HG03571 (cell line): Measurements from ENCODE around the gene MAPT.
"Not testable (repeated sequence)": the region's sequence is repeated elsewhere in the genome, so short reads cannot be mapped to it uniquely, and the experiment has no call there.

Experiments
- ATAC-seq: cut with Tn5 transposase; IDR thresholded peaks from one replicate; pipeline ENCODE4 v1.9.1; 2021; ENCODE audit not compliant: unreplicated experiment

Gene MAPT

DNA sequence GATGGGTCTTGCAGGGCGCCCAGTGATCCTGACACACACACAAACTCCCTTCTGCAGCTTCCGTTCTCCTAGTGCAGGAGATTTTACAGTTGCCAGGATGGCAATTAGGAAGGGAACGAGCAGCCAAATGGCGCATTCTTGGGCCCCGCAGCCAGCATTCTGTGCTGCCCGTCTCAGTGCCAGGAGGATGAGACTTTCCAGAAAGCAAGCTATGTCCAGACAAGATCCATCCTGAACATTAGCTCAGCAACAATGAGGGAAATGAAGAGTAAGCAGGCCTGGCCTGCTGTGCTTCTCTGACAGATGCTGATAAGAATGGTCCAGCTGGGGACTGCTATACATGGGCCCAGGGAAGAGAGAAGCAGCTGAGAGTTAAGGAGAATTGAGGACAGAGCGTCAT lies 33.2 kb upstream of the MAPT start:
- no peak for ATAC-seq

DNA sequence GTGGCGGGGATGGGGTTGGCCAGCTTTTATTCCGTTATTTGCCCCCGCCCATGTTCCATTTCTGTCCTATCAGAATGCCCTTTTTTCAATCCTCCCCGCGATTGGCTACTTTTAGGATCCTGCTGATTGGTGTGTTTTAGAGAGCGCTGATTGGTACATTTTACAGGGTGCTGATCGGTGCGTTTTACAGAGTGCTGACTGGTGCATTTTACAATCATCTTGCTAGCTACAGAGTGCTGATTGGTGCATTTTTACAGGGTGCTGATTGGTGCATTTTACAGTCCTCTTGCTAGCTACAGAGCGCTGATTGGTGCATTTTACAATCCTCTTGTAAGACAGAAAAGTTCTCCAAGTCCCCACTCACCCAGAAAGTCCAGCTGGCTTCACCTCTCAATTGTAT lies 32.2 kb upstream of the MAPT start:
- ATAC-seq: not testable (repeated sequence)

DNA sequence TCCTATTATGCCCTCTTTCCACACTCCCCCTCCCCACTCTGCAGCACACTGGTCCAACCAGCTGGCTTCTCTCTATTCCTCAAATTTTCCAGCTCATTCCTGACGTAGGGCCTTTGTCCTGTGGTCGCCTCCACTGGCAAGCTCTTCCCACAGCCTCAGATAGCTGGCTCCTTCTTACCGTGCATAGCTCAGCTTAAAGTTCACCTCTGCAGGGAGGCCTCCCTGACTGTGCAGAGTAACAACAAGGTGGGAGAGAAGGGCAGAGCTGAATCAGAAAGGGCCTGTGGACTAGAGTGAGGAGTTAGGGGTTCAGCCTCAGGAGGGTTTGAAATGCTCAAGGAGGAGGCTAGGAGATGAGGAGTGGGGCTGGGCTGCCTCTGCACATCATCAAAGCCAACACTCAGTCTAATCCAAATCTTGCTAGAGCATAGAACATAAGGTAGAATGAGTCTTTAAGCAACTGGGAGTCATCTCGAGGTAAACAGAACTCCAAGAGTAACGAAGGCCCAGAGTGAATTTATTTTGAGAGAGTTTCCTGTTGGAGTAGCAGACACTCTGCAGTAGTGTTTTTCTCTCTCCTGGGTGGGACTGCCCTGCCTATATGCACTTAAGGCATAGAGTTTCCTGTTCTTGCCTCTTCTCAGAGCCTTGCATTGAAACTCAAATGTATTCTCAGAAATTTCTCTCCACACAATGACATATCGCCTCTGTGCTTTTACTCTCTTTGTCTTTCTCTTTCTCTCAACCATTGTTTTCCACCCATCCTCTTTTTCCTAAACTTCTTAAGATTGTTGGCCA lies 30.3 kb upstream of the MAPT start:
- ATAC-seq: no peak

DNA sequence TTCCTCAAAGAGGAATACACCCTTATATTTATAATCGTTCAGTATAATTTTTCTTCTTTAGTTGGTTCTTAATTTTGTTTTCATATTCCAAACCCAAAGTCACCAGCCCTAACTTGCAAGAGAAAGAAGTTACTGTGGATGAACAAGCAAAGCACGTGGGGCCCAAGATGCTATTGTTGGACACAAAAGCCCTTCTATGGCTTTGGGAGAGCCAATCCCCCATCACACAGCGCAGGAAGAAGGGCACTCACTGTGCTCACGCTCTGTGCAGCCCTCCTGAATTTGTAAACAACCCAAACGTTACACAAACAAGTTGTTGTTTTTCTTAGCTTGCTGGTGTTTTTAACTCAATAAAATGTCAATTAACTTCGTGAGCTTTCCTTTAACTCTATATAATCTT lies 27.2 kb upstream of the MAPT start:
- ATAC-seq: no peak

DNA sequence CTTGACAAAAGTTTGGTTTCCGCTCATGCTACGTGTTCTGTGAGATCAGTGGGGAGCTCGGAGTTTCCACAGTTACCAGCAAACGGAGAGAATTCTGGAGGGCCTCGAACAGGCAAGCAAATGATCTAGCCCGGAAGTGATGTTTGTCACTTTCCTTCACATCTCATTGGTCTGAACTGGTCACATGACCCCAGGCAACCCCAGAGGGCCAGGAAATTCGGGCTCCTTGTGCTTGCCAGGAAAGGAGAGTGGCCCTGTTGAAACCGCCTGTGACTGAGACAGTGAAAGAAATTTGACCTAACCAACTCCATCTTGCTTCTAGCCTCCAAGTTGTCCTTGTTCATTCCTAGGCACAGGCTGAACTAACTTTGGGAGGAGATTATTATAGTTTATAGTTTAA lies 26.7 kb upstream of the MAPT start:
- no peak for ATAC-seq

DNA sequence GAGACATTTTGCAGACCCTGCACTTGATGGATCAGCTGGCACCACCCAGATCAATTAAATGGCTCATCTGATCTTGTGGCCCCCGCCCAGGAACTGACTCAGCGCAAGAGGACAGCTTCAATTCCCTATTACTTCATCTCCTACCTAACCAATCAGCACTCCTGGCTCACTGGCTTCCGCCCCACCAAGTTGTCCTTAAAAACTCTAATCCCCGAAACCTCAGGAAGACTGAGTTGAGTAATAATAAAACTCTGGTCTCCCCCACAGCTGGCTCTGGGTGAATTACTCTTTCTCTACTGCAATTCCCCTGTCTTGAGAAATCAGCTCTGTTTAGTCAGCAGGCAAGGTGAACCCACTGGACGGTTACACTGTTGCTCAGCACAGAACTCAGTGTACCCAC lies 26.1 kb upstream of the MAPT start:
- no peak for ATAC-seq

DNA sequence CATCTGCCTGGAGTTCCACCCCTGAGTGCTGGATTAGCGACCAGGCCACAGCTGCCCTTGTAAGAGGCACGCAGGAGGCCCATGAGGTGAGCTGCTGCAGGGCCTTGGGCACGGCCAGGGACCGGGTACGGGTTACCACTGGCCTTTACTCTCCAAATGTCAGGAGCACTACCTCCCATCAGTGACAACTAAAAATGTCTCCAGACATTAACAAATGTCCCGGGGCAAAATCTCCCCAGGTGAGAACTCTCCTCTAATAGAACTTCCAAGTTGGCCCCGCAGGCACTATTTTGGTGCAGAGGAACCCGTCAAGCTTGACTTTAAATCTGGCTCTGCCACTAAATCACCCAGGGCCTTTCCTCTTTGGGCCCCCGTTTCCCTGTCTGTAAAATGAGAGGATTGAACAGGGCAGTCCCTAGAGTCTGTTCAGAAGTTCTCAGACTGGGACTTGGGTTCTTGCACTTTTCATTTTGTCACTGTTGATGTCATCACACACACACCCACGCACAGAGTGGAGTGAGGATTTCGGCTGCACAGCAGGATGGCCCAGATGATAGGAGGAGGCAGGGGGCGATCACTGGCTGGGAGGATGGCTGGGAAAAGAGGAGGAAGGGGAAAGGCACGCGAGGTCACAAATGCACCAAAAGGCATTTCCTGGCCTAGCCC lies 24.5 kb upstream of the MAPT start:
- ATAC-seq: no peak

DNA sequence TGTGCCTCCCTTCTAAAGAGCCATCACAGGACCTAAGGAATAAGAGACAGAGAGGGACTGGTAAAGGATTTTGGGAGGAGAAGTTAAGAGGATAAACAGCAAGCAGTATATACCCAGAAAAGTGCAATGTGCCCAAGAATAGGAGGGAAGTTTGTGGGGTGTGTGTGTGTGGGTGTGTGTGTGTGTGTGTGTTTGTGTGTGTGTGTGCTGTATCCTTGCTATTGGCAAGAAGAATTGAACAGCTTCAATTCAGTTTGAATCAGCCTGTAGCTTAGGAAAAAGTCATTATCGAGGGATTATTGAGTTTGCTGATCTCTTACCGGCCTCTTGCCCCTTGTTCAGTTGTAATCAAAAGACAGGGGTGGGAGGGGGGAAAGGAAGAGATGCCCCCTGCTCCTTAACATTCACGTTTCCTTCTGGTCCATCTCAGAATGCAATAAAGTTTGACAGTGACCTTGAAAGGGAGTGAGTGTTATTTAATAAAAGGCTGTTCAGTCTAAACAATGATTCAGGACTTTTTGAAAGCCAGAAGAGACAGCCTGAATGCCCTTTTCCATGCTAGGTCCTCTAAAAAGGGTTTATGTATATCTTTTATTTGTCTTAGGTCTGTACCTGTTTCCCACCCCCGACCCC lies 23.9 kb upstream of the MAPT start:
- ATAC-seq: no peak

DNA sequence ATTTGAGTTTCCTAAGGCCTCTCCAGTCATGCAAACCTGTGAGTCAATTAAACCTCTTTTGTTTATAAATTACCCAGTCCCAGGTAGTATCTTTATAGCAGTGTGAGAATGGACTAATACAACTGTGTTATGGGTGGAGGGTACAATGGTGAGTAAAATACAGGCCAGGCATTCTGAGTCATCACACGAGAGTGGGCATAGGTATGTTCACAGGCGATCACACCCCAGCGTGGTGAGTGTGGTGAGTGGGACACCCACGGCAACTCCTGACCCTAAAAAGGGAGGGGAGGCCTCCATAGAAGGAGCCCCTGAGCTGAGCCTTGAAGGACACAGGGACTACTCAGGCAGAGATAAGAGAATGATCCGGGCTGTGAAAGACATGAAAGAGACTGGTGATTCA lies 22.6 kb upstream of the MAPT start:
- no peak for ATAC-seq

DNA sequence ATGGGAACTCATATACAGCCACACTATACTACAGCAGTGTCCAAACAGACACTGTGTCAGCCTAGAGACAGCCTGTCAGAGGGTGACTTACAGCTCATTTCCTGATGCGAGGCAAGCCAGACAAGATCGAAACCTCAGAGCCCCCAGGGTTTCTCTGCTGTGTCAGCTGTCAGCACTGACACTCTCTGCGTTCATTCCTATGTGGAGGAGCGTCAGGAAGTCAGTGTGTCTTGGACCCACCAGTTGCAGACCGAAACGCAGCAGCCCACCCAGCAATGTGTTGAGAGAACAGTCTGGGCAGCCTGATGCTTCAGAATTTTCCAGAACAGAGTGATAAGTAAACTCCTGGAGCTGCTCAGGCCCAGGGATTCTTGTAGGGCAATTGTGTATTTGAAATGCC lies 20.6 kb upstream of the MAPT start:
- ATAC-seq: no peak

DNA sequence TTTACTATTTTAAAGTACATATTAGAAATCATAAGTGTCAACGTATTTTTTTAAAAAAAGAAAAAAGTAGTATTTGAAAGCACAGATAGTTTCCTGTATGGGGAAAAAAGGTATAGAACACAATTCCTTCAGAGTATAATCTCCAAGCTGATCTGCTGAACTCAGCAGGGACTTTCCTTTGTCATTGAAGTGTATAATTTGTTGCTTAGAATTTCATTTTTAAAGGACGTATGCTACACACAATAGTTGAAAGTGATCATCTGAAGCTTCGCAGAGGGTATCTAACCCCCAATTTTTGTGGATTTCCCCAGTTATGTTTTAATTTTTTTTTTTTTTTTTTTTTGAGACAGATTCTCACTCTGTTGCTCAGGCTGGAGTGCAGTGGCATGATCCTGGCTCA lies 20.2 kb upstream of the MAPT start:
- ATAC-seq: no peak

DNA sequence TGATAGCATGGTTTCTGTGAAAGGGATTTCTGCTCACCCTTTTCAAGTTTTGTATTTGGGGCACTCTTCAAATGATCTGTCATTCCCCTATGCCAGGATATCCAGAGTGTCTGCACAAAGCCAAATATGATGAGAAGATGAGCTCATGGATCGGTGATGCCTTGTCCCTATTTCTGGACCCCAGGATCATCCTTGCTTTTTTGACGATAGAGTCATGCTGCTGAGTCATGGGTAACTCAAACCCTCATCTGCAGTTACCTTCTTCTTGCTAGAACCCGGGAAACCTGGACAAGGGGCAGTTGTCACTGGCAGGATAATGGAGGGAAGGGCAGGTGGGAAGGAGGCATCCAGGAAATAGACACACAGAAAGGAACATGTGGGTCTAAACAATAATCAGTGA lies 17.8 kb upstream of the MAPT start:
- no peak for ATAC-seq

DNA sequence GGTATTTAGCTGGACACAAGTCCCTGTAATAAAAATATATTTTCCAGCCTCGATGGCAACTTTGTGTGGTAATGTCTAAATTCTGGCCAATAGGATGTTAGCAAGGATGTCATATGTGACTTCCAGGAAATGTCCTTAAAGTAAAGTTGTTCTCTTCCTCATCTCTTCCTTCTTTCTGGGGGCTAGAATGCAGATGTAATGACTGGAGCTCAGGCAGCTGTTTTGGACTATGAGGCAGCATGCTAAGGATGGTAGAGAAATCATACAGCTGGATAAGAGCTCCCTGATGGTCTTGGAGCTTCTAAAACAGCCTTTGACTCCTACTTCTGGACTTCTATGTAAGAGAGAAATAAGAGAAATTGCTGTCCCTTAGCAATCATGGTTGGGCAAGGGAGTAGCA lies 16.9 kb upstream of the MAPT start:
- no peak for ATAC-seq

DNA sequence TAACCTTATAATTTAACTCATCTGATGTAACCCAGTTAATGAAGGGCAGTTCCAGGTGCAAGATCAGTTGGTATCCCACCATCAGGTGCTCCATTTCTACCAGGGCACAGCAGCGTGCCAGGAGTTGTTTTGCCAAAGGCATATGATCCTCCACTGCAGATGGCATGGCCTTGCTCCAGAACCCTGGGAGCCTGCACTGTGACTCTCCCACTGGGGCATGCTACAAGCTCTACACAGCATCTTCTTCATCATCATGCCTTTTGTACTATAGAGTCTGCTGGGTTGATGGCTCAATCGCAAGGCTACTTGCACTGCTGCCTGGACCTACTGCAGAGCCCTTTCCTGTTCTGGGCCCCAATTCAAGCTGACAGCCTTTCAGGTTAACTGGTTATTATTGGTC lies 11.3 kb upstream of the MAPT start:
- ATAC-seq: no peak

DNA sequence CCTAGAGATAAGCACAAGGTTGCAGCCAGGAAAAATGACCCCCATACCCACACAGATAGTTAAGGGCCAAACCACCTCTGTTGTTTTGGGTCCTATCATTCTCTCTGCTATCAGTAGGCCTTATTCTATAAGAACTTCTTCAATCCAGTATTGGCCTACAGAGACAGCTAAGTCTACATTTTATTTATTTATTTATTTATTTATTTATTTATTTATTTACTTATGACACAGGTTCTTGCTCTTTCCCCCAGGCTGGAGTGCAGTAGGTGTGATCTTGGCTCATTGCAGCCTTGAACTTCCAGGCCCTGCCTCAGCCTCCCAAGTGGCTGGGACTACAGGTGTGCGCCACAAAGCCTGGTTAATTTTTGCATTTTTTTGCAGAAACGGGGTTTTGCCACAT lies 7.5 kb upstream of the MAPT start:
- no peak for ATAC-seq

DNA sequence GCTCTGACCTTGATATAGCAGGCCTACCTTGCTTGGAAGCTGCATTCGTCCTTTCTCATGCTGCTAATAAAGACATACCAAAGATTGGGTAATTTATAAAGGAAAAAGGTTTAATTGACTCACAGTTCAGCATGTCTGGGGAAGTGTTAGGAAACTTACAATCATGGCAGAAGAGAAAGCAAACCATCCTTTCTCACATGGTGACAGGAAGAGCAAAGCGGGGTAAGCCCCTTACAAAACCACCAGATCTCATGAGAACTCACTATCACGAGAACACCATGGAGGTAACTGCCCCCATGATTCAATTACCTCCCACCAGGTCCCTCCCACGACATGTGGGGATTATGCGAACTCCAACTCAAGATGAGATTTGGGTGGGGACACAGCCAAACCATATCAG lies 6.0 kb upstream of the MAPT start:
- no peak for ATAC-seq

DNA sequence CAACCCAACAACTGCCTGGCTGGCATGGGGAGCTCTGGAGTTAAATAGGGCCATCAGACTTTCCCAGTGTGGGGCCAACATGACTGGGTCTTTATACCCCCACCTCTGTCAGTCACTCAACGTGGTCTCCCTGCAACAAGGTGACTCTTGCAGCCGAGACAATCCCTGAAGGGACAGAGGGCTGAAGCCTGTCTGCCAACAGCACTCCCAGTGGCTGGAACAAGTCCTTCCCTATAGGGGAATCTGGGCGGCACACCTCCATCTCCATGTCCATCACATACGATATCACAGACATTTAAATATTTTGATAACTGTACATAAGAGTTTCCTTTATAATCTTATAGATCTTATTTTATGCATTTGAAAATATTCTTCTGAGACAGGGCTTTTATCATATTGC lies 4.8 kb upstream of the MAPT start:
- ATAC-seq: no peak

DNA sequence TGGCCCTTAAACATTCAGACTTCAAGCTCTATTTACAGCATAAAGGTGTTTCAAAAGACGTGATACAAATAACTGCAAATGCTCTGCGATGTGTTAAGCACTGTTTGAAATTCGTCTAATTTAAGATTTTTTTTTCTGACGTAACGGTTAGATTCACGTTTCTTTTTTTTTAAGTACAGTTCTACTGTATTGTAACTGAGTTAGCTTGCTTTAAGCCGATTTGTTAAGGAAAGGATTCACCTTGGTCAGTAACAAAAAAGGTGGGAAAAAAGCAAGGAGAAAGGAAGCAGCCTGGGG lies 681 bp upstream of the MAPT start:
- ATAC-seq: no peak

DNA sequence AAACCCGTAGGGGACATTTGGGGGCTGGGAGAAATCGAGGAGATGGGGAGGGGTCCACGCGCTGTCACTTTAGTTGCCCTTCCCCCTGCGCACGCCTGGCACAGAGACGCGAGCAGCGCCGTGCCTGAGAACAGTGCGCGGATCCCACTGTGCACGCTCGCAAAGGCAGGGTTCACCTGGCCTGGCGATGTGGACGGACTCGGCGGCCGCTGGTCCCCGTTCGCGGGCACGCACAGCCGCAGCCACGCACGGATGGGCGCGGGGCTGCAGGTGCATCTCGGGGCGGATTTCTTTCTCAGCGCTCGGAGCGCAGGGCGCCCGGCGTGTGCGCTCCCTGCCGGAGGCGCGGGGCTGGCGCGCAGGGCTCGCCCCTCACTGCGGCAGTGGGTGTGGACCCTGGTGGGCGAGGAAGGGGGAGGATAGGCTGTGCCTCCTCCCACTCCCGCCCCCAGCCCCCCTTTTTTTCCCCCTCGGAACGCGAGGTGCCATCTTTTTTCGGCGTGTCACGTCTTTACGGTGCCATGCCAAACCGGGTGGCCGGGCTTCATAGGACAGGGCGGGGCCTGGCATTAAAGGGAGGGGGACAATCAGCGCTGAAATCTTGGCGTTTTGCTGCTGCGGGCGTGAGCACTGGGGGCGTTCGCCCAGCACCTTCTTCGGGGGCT lies 1.1 kb downstream of the MAPT start:
- ATAC-seq: no peak

DNA sequence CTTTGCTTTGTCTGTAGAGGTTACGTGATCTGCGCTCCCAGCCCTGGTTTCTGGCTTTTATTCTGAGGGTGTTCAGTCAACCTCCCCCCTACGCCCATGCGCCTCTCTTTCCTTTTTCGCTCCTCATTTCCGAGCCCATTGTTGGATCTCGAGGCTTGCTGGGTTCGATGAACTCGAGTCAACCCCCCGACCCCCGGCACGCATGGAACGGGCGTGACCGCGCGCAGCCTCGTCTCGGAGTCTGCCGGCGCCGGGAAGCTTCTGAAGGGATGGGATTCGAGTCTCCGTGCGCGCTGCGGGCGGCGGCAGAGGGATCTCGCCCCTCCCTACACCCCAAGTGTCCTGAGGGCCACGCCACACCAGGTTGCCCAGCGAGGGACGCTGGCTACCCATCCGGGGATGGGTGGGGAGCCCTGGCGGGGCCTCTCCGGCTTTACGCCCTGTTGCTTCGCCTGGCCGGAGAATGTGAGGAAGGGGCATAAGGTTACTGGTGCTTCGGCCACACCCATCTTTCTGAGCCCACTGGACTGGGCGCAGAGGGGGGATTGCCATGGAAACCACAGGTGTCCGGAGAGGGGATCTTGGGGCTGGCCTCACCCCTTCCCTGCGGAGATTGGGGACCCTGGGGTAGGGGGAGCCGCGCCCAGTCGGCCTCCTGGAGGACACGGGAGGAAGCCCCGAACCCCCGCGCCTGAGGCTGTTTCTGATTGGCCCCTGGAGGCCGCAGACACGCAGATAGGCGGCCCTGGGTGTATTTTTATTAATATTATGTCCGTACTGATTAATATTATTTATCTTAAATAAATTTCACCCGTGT lies 1.8 kb downstream of the MAPT start:
- no peak for ATAC-seq
